ENCODE results near the gene TENM4. TPM values are rescaled to one million over a fixed set of nuclear protein-coding genes. Genes with fewer than 3 reads are reported as not detected.
A peak's percentile ranks its signal among the peaks of the same experiment; 100 is the strongest.

The TENM4 gene
- total and polyA plus RNA-seq, 11 donors: 0.08 to 6.4 (median 1.0) TPM

GRCh38 chr11:78768971-78769370 lies 671.9 kb downstream of the TENM4 start:
- intact Hi-C loops (cut with DNase I): no loop called here
- WGBS, 4 donors: 63 to 85% (median 76%) methylated on average over 5 of the region's 5 CpGs
- Histone ChIP-seq H3K4me1 (peaks cover 0 to 10% (median 0%) of the 10 kb centered on the region in 12 donors), H3K4me3 (no peak overlapping the region), H3K9me3 (no peaks in the 10 kb centered on the region), H3K27me3 (no peaks in the 10 kb centered on the region), H3K27ac (no peak overlapping the region), H3K36me3 (no peaks in the 10 kb centered on the region)
- ATAC-seq: peak in 1 of 4 donors; percentile 10
- DNase-seq: no peak
- no peak for TF ChIP-seq POLR2A (IDR thresholded peaks at IDR 0.05)
- TF ChIP-seq, protein P1, sequence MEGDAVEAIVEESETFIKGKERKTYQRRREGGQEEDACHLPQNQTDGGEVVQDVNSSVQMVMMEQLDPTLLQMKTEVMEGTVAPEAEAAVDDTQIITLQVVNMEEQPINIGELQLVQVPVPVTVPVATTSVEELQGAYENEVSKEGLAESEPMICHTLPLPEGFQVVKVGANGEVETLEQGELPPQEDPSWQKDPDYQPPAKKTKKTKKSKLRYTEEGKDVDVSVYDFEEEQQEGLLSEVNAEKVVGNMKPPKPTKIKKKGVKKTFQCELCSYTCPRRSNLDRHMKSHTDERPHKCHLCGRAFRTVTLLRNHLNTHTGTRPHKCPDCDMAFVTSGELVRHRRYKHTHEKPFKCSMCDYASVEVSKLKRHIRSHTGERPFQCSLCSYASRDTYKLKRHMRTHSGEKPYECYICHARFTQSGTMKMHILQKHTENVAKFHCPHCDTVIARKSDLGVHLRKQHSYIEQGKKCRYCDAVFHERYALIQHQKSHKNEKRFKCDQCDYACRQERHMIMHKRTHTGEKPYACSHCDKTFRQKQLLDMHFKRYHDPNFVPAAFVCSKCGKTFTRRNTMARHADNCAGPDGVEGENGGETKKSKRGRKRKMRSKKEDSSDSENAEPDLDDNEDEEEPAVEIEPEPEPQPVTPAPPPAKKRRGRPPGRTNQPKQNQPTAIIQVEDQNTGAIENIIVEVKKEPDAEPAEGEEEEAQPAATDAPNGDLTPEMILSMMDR (IDR thresholded peaks at IDR 0.05): no peak

- Histone ChIP-seq H3K27ac (no peak overlapping the region), H3K4me1 (peaks cover 0 to 10% (median 0%) of the 10 kb centered on the region in 12 donors), H3K36me3 (no peaks in the 10 kb centered on the region), H3K9me3 (no peaks in the 10 kb centered on the region), H3K27me3 (no peaks in the 10 kb centered on the region), H3K4me3 (no peak overlapping the region)
- no peak for DNase-seq
- WGBS, 4 donors: 51 to 68% (median 56%) methylated on average over 3 of the region's 3 CpGs
- TF ChIP-seq POLR2A (IDR thresholded peaks at IDR 0.05): no peak
- TF ChIP-seq, protein P1 (IDR thresholded peaks at IDR 0.05): no peak
- intact Hi-C loops (cut with DNase I): no loop called here
- ATAC-seq: no peak
Measured at GRCh38 chr11:78768345-78768744, 672.5 kb downstream of the TENM4 start.

DNA sequence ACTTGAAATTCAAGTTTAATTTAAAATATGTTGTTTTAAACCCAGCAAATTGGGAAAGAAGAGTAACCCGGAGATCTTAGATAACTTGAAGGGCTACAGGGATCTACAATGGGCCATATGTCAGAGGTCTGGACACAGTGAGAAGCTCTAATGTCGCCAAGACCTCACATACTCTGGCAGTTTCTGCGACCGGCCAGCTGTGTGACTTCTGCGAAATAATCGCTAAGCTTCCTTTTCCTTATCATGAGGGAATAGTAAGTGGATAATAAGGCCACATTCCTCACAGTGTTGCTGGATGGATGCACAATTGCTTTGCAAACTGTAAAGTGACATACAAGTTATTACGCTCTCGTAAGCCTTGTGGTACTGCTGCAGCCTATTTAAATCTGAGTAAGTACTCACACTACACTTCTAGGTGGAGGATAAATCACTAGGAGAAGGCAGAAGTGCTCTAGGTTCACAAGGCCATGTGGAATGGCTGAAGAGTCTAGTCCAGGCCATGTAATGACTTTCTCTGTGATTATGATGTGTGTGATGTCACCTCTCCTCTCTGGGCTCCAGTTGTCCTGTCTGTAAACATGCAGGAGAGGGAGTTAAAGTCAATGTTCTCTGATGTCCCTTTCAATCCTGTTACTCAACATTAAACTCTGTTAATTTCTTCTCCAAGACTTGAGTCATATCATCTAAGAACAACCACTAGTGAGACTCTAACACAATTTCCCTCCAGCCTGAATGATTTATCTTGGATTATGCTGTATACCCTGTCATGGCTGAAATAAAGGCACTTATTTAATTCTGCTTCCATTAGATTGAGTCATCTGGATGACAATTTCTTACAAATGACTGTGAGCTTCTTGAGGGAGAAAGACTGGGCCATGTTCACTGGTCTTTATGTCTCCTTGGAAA lies 673.5 kb downstream of the TENM4 start:
- no peak for DNase-seq
- no peak overlapping the region for H3K4me3 ChIP-seq
- peak; percentile 45 to 74 (median 54) for ATAC-seq
- no peak for TF ChIP-seq POLR2A (IDR thresholded peaks at IDR 0.05)
- TF ChIP-seq, protein P1 (IDR thresholded peaks at IDR 0.05): no peak
- intact Hi-C loops (cut with DNase I): no loop called here
- no peaks in the 10 kb centered on the region for H3K9me3 ChIP-seq
- no peaks in the 10 kb centered on the region for H3K36me3 ChIP-seq
- H3K27ac ChIP-seq: no peak overlapping the region
- 66 to 71% (median 69%) methylated on average over 8 of the region's 8 CpGs for WGBS, 4 donors
- H3K27me3 ChIP-seq: no peaks in the 10 kb centered on the region
- H3K4me1 ChIP-seq: peaks cover 0 to 10% (median 0%) of the 10 kb centered on the region in 12 donors

DNA sequence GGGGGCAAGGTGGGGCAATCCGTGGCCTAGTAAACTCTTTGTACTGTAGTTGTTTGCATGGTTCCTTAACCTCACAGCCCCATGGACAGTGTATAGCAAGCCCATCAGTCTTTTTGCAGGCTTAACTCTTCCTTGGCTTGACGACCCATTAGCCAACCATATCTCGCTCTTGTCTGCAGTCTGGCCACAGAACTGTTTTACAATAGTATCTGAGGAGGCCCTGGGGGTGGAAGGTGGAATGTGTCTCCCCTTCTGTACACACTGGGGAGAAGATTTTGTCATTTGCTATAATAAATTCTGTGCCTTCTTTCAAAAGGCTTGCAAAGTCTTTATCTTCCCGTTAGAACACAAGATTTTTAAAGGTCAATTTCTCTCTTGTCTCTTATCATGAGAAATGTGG lies 675.9 kb downstream of the TENM4 start:
- Histone ChIP-seq H3K36me3 (no peaks in the 10 kb centered on the region), H3K4me3 (no peak overlapping the region), H3K27ac (no peak overlapping the region), H3K9me3 (no peaks in the 10 kb centered on the region), H3K4me1 (peaks cover 0 to 10% (median 0%) of the 10 kb centered on the region in 12 donors), H3K27me3 (no peaks in the 10 kb centered on the region)
- intact Hi-C loops (cut with DNase I): no loop called here
- DNase-seq (no peak), ATAC-seq (peak in 1 of 4 donors; percentile 10)
- no peak for TF ChIP-seq POLR2A (IDR thresholded peaks at IDR 0.05)
- TF ChIP-seq, protein P1 (IDR thresholded peaks at IDR 0.05): no peak
- 58 to 65% (median 60%) methylated on average over 4 of the region's 4 CpGs for WGBS, 4 donors

All from heart left ventricle (tissue), 16 donors.